Measurements from ENCODE around the gene PI4K2A. TPM values are rescaled to one million over a fixed set of nuclear protein-coding genes. Genes with fewer than 3 reads are reported as not detected.

PI4K2A gene
- total and polyA plus RNA-seq, 2 of the 13 experiments (the other 11 are each of a cell fraction or from before 2014, with no cell fraction given): 10.9 to 14.3 TPM

DNA sequence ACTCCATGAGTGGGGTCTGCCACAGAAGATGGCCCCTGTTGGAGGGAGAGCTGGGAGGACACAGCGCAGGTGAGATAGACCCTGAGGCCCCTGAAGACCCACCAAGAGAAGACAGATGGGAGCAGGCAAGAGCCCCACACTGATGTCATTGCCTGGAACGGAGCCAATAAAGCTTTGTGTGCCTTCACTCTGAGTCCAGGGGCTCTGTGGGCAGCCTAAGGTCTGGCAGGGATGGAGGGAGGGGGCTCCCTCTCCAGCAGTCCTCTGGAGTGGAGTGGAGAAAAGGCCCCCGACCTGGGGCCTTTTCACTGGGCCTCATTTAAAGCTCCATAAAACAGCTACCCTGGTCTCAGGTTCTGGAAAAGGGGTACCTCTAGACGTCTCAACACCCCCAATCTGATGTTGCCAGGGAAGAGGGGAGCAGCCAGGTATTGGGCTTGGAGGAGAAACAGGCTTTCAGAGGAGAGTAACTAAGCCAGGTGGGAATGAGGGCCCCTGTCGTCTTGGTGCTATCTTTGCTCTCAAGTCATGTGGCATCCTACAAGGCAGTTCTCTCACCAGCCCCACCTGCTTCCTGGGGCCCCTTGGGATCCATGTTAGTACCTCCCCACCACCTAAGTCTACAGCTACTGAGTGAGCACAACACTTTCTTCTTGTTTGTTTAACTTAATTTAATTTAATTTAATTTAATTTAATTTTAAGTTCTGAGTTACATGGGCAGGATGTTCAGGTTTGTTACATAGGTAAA lies 49.5 kb upstream of the PI4K2A start:
- Histone ChIP-seq H3K79me2 (ENCODE audit: insufficient read depth, low read length) (peaks cover 3% of the 10 kb centered on the region), H3K4me1 (ENCODE audit: insufficient read depth, low read length) (peaks cover 51% of the 10 kb centered on the region), H3K27ac (ENCODE audit: extremely low read length, insufficient read depth, low read length) (no peak overlapping the region), H3K4me3 (replicated peaks in 1 of 3; ENCODE audit: insufficient read depth in 1 of 3, low read depth in 2 of 3, low read length in 3 of 3) (no peak overlapping the region), H3K9ac (ENCODE audit: insufficient read depth, low read depth, low read length) (no peak overlapping the region), H3K4me2 (ENCODE audit: low read depth, low read length) (no peak overlapping the region), H3K9me3 (ENCODE audit: low read length) (no peaks in the 10 kb centered on the region), H4K20me1 (ENCODE audit: insufficient read depth, low read length) (no peaks in the 10 kb centered on the region), H2AFZ (ENCODE audit: low read length) (no peak overlapping the region), H3K36me3 (replicated peaks in 1 of 2; ENCODE audit: control insufficient read depth in 1 of 2, insufficient read depth in 2 of 2, low read length in 2 of 2) (no peaks in the 10 kb centered on the region; a peak in 1 of 5 replicates), H3K27me3 (ENCODE audit: control insufficient read depth in 1 of 2, insufficient read depth in 2 of 2, low read length in 2 of 2) (no peaks in the 10 kb centered on the region)
- no peak for TF ChIP-seq SNAI1 (CRISPR knock-in tag; IDR thresholded peaks at IDR 0.05; ENCODE audit: borderline replicate concordance)
- TF ChIP-seq ZNF564 (CRISPR knock-in tag; IDR thresholded peaks at IDR 0.05): no peak
- no peak for TF ChIP-seq ZNF382 (CRISPR knock-in tag; IDR thresholded peaks at IDR 0.05; ENCODE audit: borderline replicate concordance)
- no peak for TF ChIP-seq RELA (CRISPR knock-in tag; IDR thresholded peaks at IDR 0.05)
- TF ChIP-seq, protein P1, sequence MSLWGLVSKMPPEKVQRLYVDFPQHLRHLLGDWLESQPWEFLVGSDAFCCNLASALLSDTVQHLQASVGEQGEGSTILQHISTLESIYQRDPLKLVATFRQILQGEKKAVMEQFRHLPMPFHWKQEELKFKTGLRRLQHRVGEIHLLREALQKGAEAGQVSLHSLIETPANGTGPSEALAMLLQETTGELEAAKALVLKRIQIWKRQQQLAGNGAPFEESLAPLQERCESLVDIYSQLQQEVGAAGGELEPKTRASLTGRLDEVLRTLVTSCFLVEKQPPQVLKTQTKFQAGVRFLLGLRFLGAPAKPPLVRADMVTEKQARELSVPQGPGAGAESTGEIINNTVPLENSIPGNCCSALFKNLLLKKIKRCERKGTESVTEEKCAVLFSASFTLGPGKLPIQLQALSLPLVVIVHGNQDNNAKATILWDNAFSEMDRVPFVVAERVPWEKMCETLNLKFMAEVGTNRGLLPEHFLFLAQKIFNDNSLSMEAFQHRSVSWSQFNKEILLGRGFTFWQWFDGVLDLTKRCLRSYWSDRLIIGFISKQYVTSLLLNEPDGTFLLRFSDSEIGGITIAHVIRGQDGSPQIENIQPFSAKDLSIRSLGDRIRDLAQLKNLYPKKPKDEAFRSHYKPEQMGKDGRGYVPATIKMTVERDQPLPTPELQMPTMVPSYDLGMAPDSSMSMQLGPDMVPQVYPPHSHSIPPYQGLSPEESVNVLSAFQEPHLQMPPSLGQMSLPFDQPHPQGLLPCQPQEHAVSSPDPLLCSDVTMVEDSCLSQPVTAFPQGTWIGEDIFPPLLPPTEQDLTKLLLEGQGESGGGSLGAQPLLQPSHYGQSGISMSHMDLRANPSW (CRISPR knock-in tag; IDR thresholded peaks at IDR 0.05; ENCODE audit: borderline replicate concordance): no peak
- TF ChIP-seq, protein P2, sequence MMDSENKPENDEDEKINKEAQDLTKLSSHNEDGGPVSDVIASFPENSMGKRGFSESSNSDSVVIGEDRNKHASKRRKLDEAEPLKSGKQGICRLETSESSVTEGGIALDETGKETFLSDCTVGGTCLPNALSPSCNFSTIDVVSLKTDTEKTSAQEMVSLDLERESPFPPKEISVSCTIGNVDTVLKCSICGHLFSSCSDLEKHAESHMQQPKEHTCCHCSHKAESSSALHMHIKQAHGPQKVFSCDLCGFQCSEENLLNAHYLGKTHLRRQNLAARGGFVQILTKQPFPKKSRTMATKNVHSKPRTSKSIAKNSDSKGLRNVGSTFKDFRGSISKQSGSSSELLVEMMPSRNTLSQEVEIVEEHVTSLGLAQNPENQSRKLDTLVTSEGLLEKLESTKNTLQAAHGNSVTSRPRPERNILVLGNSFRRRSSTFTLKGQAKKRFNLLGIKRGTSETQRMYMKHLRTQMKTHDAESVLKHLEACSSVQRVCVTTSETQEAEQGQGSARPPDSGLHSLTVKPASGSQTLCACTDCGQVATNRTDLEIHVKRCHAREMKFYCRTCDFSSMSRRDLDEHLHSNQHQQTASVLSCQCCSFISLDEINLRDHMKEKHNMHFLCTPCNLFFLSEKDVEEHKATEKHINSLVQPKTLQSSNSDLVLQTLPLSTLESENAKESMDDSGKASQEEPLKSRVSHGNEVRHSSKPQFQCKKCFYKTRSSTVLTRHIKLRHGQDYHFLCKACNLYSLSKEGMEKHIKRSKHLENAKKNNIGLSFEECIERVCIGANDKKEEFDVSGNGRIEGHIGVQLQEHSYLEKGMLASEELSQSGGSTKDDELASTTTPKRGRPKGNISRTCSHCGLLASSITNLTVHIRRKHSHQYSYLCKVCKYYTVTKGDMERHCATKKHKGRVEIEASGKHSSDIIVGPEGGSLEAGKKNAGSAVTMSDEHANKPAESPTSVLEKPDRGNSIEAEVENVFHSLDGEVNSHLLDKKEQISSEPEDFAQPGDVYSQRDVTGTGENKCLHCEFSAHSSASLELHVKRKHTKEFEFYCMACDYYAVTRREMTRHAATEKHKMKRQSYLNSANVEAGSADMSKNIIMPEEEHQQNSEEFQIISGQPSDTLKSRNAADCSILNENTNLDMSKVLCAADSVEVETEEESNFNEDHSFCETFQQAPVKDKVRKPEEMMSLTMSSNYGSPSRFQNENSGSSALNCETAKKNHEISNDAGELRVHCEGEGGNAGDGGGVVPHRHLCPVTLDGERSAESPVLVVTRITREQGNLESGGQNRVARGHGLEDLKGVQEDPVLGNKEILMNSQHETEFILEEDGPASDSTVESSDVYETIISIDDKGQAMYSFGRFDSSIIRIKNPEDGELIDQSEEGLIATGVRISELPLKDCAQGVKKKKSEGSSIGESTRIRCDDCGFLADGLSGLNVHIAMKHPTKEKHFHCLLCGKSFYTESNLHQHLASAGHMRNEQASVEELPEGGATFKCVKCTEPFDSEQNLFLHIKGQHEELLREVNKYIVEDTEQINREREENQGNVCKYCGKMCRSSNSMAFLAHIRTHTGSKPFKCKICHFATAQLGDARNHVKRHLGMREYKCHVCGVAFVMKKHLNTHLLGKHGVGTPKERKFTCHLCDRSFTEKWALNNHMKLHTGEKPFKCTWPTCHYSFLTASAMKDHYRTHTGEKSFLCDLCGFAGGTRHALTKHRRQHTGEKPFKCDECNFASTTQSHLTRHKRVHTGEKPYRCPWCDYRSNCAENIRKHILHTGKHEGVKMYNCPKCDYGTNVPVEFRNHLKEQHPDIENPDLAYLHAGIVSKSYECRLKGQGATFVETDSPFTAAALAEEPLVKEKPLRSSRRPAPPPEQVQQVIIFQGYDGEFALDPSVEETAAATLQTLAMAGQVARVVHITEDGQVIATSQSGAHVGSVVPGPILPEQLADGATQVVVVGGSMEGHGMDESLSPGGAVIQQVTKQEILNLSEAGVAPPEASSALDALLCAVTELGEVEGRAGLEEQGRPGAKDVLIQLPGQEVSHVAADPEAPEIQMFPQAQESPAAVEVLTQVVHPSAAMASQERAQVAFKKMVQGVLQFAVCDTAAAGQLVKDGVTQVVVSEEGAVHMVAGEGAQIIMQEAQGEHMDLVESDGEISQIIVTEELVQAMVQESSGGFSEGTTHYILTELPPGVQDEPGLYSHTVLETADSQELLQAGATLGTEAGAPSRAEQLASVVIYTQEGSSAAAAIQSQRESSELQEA (CRISPR knock-in tag; IDR thresholded peaks at IDR 0.05; ENCODE audit: not compliant biosample characterization): no peak
- TF ChIP-seq NFKBIZ (CRISPR knock-in tag; IDR thresholded peaks at IDR 0.05): no peak
- no peak for TF ChIP-seq TBX3 (IDR thresholded peaks at IDR 0.05; ENCODE audit: borderline replicate concordance)
- no peak for TF ChIP-seq MAZ (IDR thresholded peaks at IDR 0.05; ENCODE audit: borderline replicate concordance, low read depth, low read length)
- no peak for TF ChIP-seq MAZ (CRISPR knock-in tag; IDR thresholded peaks at IDR 0.05; ENCODE audit: low read depth)
- TF ChIP-seq FOXA3 (CRISPR knock-in tag; IDR thresholded peaks at IDR 0.05): no peak
- TF ChIP-seq, protein P3, sequence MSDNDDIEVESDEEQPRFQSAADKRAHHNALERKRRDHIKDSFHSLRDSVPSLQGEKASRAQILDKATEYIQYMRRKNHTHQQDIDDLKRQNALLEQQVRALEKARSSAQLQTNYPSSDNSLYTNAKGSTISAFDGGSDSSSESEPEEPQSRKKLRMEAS (IDR thresholded peaks at IDR 0.05): no peak
- no peak for TF ChIP-seq KDM5A (IDR thresholded peaks at IDR 0.05; ENCODE audit: borderline replicate concordance, low read length)
- DNase-seq (ENCODE audit: low spot score) (no peak), FAIRE-seq (no peak), ATAC-seq (no peak)
- intact Hi-C loops (cut with micrococcal nuclease; ENCODE audit: unreplicated experiment) (no loop called here), in situ Hi-C loops (cut with HindIII; ENCODE audit: extremely low pct_ligation_motif_present, low pct_unique_long_range_greater_than_20kb) (no loop called here)
- ChIA-PET CTCF (ENCODE audit: low intra/inter-chr PET ratio, low total read pairs) (no interaction called here), POLR2A (no interaction called here)
- WGBS (ENCODE audit: low lambda C conversion rate): 56% methylated on average over 2 of the region's 5 CpGs
- no TSS peak for BruUV-seq (replicated peaks)
